HG02973 (cell line): ENCODE data around the gene GRID1.

Experiments
- ATAC-seq: cut with Tn5 transposase; IDR thresholded peaks from one replicate; pipeline ENCODE4 v1.9.1; 2021; ENCODE audit warnings: moderate library complexity; ENCODE audit not compliant: unreplicated experiment

The GRID1 gene

DNA sequence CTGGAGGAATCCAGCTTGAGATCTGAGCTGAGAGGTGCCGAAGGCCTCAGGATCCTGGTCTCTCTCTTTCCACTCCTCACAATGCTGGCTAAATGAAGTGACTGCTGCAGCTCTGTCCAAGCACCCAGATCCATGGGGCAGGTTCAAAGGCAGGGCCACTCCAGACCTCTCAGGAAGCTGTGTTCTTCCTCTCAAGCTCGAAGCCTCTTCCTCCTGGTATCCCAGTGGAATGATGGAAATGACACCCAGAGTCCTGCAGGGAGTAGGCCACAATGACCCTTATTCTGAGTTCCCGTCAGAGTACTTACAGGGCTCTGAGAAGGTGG lies 574.1 kb downstream of the GRID1 start:
- no peak for ATAC-seq

GRCh38 chr10:85791818-85792532 lies 574.6 kb downstream of the GRID1 start:
- ATAC-seq, result no peak

GRCh38 chr10:85789982-85790789 lies 576.4 kb downstream of the GRID1 start:
- ATAC-seq, result no peak

DNA sequence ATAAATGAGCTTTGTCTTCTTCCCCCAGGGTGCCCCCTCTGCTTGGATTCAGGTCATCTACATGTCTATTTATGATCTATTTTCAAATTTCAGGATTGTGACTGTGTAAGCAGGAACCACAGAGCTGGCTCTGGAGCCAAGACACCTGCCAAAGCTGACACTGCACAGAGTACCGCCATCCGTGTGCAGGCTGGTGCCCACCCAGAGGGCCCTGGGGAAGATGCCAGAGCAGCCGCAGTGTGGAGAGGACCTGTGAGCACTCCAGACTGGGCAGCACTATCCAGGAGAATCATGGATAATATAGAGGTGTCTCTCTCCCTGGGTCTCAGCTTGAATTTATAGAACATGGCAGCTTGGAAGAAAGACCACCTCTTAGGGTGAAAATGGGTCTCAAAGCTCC lies 577.5 kb downstream of the GRID1 start:
- ATAC-seq, result no peak

DNA sequence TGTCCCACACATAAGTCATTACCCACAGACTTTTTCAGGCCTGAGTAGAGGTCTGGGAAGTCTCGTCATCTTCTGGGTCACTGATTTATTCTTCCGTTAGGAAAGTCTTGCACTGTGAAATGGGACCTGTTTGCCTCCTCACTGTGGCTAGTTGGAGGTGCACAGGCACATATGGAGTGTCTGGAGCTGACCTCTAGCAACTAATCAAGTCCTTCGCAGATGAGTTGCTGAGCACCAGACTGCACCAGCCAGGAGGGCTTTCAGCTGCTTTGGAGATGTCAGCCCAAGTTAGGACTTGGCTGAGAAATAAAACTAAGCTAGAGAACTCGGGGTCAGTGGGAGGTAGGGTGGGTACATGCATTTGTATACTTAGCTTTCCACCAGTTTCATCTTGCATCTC lies 578.0 kb downstream of the GRID1 start:
- ATAC-seq, result no peak

- no peak for ATAC-seq
Measured at GRCh38 chr10:85787881-85788280, 578.7 kb downstream of the GRID1 start.

DNA sequence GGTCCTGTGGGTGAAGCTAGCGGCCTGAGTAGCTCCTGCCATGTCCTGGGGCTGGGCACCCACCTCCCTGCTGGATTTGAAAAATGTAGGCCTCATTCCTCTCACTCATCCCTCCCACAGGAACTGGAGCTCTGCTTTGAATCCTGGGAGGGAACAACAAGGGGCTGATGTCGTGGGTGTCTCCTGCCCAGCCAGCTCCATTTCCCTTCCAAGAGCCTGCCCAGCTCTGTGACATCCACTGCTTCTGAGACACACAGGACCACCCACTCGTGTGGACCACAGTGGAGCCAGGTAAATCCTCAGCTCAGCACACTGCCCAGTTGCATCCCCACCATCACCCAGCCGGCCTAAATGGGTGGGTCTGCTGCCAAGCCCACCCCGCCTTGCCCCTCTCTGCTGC lies 579.2 kb downstream of the GRID1 start:
- ATAC-seq, result no peak

GRCh38 chr10:85786401-85786899 lies 580.1 kb downstream of the GRID1 start:
- no peak for ATAC-seq

GRCh38 chr10:85784792-85785191 lies 581.8 kb downstream of the GRID1 start:
- no peak for ATAC-seq

- no peak for ATAC-seq
Measured at GRCh38 chr10:85781404-85781803, 585.2 kb downstream of the GRID1 start.

DNA sequence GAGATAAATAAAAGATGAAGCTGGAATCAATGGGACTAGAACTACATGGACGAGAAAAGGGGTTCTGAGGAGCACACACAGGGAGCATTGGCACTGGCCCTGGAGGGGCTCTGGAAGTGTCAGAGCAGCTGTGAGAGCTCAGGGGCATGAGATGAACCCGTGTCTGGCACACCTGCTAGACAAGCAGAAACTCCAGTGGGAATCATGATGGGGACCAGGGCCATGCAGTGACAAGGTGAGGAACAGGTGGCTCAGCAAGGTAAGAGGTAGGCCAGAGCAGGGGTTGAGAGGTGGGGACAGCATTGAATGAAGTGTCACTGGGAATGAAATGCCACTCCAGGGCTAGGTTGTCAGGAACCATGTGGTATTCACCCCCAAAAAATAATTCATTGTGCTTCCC lies 588.5 kb downstream of the GRID1 start:
- no peak for ATAC-seq

GRCh38 chr10:85767891-85768290 lies 598.7 kb downstream of the GRID1 start:
- no peak for ATAC-seq

DNA sequence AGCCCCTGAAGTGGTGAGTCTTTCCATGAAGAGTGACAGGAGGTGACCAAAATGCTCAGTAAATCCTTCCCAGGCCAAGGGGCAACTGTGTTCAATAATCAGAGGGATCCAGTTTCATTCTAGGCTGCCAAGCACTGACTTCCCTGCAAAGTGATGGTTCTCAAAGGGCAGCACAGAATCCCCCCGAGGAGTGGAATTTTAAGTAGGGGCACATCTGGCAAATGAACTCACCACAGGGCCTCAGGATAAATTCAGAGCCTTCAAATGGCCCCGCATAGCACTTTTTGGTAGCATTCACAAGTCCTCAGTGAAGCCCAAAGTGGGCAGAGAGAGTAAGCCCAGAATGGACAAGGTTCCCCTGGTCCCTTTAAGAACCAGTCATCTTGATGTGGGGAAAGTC lies 602.5 kb downstream of the GRID1 start:
- ATAC-seq, result no peak

GRCh38 chr10:85761906-85762445 lies 604.6 kb downstream of the GRID1 start:
- no peak for ATAC-seq

DNA sequence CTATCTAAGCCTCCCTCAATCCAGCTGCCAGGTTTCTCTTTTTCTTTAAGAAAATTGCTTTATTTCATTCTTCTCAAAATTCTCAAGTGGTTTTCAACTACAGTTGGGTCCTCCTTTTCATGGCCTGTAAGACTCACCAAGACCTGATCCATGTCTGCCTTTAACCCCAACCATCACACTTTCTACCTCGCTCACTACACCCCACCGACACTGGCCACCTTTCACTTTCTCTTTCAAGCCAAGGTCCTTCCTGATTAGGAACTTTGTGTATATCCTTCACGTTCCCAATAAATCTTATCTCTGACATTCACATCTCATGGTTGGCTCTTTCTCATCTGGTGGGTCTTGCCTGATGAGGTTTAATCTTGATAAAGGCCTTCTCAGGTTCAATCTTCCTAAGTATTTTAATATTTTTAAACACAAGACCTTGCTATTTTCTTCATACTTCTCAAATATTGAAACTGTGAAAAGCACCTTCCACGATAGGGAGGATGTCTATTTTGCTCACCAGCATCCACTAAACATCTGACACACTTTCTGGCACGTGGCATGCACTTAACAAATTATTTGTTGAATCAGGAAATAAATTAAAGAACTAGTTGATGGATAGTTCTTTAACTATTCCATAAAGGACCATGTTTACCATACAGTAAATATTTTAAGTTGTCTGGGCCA lies 624.8 kb downstream of the GRID1 start:
- peak; percentile 97 for ATAC-seq

DNA sequence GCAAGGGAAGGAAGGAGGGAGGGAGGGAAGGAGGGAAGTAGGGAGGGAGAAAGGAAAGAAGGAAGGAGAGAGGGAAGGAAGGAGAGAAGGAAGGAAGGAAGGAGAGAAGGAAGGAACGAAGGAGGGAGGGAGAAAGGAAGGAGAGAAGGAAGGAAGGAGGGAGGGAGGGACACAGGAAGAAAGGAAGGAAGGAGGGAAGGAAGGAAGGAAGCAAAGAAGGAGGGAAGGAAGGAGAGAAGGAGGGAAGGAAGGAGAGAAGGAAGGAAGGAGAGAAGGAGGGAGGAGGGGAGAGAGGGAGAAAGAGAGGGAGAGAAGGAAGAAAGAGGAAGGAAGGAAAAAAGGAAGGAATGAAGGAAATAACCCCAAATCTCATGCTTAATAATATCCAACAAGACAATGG lies 630.6 kb downstream of the GRID1 start:
- no peak for ATAC-seq

- ATAC-seq, result no peak
Measured at GRCh38 chr10:85734791-85735190, 631.8 kb downstream of the GRID1 start.

- ATAC-seq, result no peak
Measured at GRCh38 chr10:85724215-85724614, 642.4 kb downstream of the GRID1 start.

DNA sequence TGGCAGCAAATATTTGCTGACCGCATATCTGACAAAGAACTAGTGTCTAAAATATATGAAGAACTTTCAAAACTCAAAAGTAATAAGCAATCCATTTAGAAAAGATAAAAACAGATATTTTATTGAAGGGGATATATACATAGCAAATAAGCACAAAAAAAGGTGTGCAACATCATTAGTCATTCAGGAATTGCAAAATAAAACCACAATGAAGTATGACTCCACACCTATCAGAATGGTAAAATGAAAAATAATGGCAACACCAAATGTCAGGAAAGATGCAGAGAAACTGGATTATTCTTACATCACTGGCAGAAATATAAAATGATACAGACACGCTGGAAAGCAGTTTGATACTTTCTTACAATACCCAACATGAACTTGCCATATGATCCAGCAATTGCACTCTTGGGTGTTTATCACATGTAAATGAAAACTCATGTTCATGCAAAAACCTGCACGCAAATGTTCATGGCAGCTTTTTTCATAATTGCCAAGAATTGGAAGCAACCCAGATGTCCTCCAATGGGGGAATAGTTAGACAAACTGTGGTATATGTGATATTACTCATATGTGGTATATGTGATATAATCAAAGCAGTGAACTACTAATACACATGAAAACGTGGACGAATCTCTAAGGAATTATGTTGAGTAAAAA lies 645.5 kb downstream of the GRID1 start:
- no peak for ATAC-seq

- ATAC-seq, result no peak
Measured at GRCh38 chr10:85719408-85719807, 647.2 kb downstream of the GRID1 start.

- no peak for ATAC-seq
Measured at GRCh38 chr10:85713885-85714284, 652.7 kb downstream of the GRID1 start.
